NB4 (cell line): ENCODE measurements around the gene CLEC17A.
"Not testable (repeated sequence)": the region's sequence is repeated elsewhere in the genome, so short reads cannot be mapped to it uniquely, and the experiment has no call there.

Experiments
- DNase-seq: peaks from one replicate; pipeline ENCODE4 v3.0.0; 2010; ENCODE audit warnings: low read depth
- H3K4me3 ChIP-seq: one replicate; pipeline ENCODE4 v1.5.1; 2011; ENCODE audit warnings: mild to moderate bottlenecking, low read depth, low read length, moderate library complexity
- MYC ChIP-seq: IDR thresholded peaks from 2 replicates; pipeline ENCODE4 v1.6.1; 2011; ENCODE audit warnings: low read depth, low read length
- POLR2A ChIP-seq: IDR thresholded peaks from 2 replicates; pipeline ENCODE4 v1.6.1; 2011; ENCODE audit warnings: mild to moderate bottlenecking; ENCODE audit not compliant: insufficient read length; ENCODE audit errors: extremely low read depth
- TF ChIP-seq, protein P1 (sequence below): IDR thresholded peaks from 2 replicates; pipeline ENCODE4 v1.6.1; 2011; ENCODE audit warnings: low read depth, low read length
- TF ChIP-seq, protein P2 (sequence below): IDR thresholded peaks from one replicate; pipeline ENCODE4 v1.5.1; 2012; ENCODE audit warnings: low read depth, low read length

The CLEC17A gene

DNA sequence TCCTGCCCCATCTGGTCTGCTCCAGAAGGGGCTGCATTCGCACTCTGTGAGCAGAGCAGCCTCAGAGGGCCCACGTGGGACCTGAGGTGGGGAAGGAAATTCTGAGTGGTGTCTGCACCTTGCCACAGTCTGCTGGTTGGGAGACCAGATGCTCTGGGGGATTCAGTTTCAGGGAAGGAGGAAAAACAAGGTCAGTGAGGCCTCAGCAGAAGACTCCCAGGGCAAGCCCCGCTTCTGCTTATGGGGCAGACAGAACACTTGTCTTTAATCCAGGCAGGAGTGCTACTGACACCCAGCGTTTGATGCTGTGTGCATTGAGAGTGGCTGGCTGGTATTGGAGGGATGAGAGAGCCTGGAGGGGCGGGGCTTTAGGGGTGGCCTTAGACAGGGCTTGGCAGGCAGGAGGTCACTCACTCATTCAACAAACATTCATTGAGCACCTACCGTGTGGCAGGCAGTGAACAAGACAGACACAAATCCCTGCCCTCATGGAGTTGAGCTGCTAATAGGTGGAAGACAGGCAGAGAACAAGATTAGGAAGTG, 4.9 kb upstream of the CLEC17A start:
- peak; percentile 54 for DNase-seq
- TF ChIP-seq, protein P1, sequence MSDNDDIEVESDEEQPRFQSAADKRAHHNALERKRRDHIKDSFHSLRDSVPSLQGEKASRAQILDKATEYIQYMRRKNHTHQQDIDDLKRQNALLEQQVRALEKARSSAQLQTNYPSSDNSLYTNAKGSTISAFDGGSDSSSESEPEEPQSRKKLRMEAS, result no peak
- no peak for TF ChIP-seq POLR2A
- TF ChIP-seq, protein P2, sequence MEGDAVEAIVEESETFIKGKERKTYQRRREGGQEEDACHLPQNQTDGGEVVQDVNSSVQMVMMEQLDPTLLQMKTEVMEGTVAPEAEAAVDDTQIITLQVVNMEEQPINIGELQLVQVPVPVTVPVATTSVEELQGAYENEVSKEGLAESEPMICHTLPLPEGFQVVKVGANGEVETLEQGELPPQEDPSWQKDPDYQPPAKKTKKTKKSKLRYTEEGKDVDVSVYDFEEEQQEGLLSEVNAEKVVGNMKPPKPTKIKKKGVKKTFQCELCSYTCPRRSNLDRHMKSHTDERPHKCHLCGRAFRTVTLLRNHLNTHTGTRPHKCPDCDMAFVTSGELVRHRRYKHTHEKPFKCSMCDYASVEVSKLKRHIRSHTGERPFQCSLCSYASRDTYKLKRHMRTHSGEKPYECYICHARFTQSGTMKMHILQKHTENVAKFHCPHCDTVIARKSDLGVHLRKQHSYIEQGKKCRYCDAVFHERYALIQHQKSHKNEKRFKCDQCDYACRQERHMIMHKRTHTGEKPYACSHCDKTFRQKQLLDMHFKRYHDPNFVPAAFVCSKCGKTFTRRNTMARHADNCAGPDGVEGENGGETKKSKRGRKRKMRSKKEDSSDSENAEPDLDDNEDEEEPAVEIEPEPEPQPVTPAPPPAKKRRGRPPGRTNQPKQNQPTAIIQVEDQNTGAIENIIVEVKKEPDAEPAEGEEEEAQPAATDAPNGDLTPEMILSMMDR, result no peak
- no peak for TF ChIP-seq MYC
- H3K4me3 ChIP-seq, result no peak overlapping the region

DNA sequence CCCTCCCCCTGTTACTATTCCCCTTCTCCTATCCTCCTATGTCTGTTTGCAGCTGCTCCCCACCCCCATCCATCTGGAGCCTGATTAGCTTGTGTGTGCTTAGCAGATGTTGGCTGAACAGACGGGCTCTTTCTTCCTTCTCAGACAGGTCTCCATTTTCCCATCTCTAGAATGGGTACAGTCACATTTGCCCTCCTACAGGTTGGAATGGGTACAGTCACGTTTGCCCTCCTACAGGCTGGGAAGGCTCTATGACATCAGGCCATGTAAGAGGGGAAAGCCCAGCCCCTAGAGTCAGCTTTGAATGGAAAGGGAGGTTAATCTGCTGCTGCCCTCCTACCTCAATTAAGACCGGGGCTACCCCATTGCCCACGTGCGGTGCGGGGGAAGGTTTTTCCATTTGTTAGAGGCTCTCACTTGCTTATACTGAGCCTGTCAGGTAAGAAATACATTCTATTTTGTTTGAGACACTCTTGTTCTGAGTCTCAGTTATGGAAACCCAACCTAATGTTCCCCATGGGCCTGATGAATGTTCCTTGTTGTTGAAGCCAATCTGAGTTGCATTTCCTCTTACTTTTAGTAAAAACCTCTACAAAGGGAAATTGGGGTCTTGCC, 2.2 kb upstream of the CLEC17A start:
- TF ChIP-seq POLR2A (no peak), MYC (no peak)
- TF ChIP-seq, protein P2, result no peak
- TF ChIP-seq, protein P1, result no peak
- peak; percentile 14 for DNase-seq

DNA sequence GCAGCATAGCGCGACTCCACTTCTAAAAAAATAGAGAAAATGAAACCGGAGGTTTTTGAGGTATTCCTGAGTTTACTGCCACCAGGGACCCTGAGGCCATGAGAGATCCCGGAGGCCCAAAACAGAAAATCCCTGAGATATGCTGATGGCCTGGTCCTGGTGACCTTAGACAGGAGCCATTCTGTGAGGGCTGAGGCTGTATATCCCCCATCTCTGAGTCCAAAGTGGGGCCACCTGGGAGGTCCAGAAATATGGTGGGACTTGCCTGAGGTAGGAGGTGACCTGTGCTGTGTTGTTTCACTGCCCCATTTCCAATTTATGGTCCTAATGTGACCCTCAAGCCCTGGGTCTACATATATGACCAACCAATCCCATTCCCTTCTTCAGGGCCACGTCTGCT, 1.5 kb downstream of the CLEC17A start:
- H3K4me3 ChIP-seq, DNase-seq: not testable (repeated sequence)

More for the DNA sequence above, 2.2 kb upstream of the CLEC17A start:
- H3K4me3 ChIP-seq, result no peak overlapping the region

DNA sequence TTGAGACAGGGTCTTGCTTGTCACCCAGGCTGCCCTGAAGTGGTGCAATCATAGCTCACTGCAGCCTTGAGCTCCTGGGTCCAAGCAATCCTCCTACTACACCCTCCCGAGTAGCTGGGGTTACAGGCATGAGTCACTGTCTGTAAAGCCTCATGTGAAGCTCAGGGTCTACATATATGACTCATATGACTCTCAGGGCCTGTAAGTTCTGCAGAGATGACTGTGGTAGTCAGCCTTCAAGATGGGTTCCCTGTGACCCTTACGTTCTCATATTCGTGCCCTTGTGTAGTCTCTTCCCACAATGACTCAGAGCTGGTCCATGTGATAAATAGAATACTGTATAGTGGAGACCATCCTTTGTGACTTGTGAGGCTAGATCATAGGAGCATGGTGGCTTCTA, 2.3 kb downstream of the CLEC17A start:
- peak; percentile 79 for DNase-seq
- not testable (repeated sequence) for H3K4me3 ChIP-seq

DNA sequence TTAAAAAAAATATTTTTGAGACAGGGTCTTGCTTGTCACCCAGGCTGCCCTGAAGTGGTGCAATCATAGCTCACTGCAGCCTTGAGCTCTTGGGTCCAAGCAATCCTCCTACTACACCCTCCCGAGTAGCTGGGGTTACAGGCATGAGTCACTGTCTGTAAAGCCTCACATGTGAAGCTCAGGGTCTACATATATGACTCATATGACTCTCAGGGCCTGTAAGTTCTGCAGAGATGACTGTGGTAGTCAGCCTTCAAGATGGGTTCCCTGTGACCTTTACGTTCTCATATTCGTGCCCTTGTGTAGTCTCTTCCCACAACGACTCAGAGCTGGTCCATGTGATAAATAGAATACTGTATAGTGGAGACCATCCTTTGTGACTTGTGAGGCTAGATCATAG, 6.5 kb downstream of the CLEC17A start:
- peak; percentile 40 for DNase-seq
- not testable (repeated sequence) for H3K4me3 ChIP-seq

DNA sequence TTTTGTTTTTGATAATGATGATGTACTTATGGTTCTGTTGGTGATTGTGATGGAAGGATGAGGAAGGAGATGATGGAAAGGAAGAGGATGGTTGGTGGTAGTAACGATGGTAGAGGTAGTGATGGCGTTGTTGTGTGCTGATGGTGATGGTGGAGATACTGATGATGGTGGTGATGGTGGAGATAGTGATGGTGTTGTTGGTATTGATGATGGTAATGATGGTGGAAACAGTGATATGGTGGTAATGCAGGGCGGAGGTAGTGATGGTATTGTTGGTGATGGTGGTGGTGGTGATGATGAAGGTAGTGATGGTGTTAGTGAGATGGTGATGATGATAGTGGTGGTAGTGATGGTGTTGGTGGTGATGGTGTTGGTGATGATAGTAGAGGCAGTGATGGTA, 12.7 kb downstream of the CLEC17A start:
- TF ChIP-seq, protein P1, result no peak
- no peak for TF ChIP-seq MYC
- TF ChIP-seq, protein P2, result no peak
- TF ChIP-seq POLR2A, result no peak
- no peak overlapping the region for H3K4me3 ChIP-seq
- no peak for DNase-seq

DNA sequence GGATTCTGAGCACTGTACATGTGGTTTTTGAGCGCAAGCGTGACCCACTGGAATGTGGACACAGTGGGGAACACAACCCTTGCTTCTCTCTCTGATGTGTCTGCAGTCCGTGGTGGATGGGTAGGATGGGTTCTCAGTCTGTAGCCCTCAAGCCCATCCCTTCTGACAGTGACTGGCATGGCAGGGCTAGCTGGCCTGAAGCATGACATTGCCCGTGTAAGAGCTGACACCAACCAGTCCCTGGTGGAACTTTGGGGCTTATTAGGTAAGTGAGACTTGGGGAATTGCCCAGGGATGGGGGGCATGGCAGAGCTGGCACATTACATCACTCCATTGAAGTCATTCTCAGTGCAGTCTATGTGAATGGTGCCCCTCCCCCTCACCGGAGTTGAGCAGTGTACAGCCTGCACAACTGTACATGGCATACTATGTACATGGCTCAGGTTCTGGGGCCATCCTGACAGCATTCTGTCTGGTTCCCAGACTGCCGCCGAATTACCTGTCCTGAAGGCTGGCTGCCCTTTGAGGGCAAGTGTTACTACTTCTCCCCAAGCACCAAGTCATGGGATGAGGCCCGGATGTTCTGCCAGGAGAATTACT, 16.8 kb downstream of the CLEC17A start:
- no peak for DNase-seq
- H3K4me3 ChIP-seq, result no peak overlapping the region
- TF ChIP-seq, protein P2, result no peak
- TF ChIP-seq, protein P1, result no peak
- TF ChIP-seq POLR2A, result no peak
